Measurements from ENCODE around the gene ZC3H12A. TPM values are rescaled to one million over a fixed set of nuclear protein-coding genes. Genes with fewer than 3 reads are reported as not detected.

The ZC3H12A gene
- total and polyA plus RNA-seq, 2 of the 4 experiments (the other 2 are of a cell fraction), result 3.8 to 14.2 TPM

- Histone ChIP-seq H4K91ac (ENCODE audit: insufficient read depth, low read depth, low read length) (no peak overlapping the region), H3K4ac (ENCODE audit: low read depth, low read length) (no peak overlapping the region), H3K4me2 (ENCODE audit: low read depth, low read length) (no peak overlapping the region), H3K27me3 (ENCODE audit: control insufficient read depth, insufficient read depth, low read length) (no peaks in the 10 kb centered on the region), H3K27ac (ENCODE audit: insufficient read depth, low read length) (no peak overlapping the region), H4K8ac (ENCODE audit: low read depth in 2 of 2, low read length in 2 of 2) (no peak overlapping the region), H2BK120ac (ENCODE audit: low read depth, low read length) (no peak overlapping the region), H4K5ac (ENCODE audit: low read depth, low read length) (no peak overlapping the region), H2BK15ac (ENCODE audit: low read depth, low read length) (no peak overlapping the region), H2BK20ac (ENCODE audit: low read depth, low read length) (no peak overlapping the region), H3K56ac (ENCODE audit: extremely low read depth, insufficient read depth, low read length) (no peak overlapping the region), H3K9ac (ENCODE audit: low read depth, low read length) (no peak overlapping the region), H3K9me1 (ENCODE audit: insufficient read depth, low read length) (no peaks in the 10 kb centered on the region), H3K36me3 (ENCODE audit: control insufficient read depth, insufficient read depth, low read length) (no peaks in the 10 kb centered on the region), H2AK9ac (replicated peaks; ENCODE audit: low read depth, low read length, poor library complexity) (no peak overlapping the region), H2AFZ (replicated peaks; ENCODE audit: low read length, poor library complexity) (no peak overlapping the region), H3K14ac (replicated peaks; ENCODE audit: low read depth, low read length) (no peak overlapping the region), H2AK5ac (ENCODE audit: low read depth, low read length) (no peak overlapping the region), H3K79me1 (ENCODE audit: low read depth in 1 of 2, low read length in 2 of 2) (no peaks in the 10 kb centered on the region), H3K4me1 (ENCODE audit: control insufficient read depth, insufficient read depth, low read length) (peaks cover 2% of the 10 kb centered on the region; the same call in 1 of the 2 replicates), H4K20me1 (ENCODE audit: insufficient read depth, low read length) (no peaks in the 10 kb centered on the region), H3K4me3 (ENCODE audit: insufficient read depth, low read depth, low read length) (no peak overlapping the region), H3K23ac (ENCODE audit: low read depth, low read length) (no peak overlapping the region), H3K18ac (ENCODE audit: low read depth, low read length) (no peak overlapping the region), H2BK5ac (ENCODE audit: low read depth, low read length, poor library complexity, severe bottlenecking) (no peak overlapping the region), H3K9me3 (ENCODE audit: control insufficient read depth, insufficient read depth, low read length) (no peaks in the 10 kb centered on the region)
- TF ChIP-seq CTCF (conservative IDR thresholded peaks at IDR 0.05; ENCODE audit: low read depth, low read length) (no peak), ELK1 (IDR thresholded peaks at IDR 0.05; ENCODE audit: borderline replicate concordance, low read depth, low read length) (no peak), BHLHE40 (IDR thresholded peaks at IDR 0.05; ENCODE audit: low read depth, low read length) (no peak), SMC3 (IDR thresholded peaks at IDR 0.05; ENCODE audit: low read depth, low read length) (no peak), POLR2A (IDR thresholded peaks at IDR 0.05; ENCODE audit: low read depth, low read length) (no peak), CHD1 (IDR thresholded peaks at IDR 0.05; ENCODE audit: low read depth, low read length) (no peak), FOS (IDR thresholded peaks at IDR 0.05; ENCODE audit: low read depth, low read length) (no peak), RCOR1 (IDR thresholded peaks at IDR 0.05; ENCODE audit: insufficient replicate concordance, low read length) (no peak), USF2 (IDR thresholded peaks at IDR 0.05; ENCODE audit: low read depth, low read length) (no peak), RFX5 (IDR thresholded peaks at IDR 0.05; ENCODE audit: low read depth, low read length) (no peak), MXI1 (IDR thresholded peaks at IDR 0.05; ENCODE audit: borderline replicate concordance, low read depth, low read length) (no peak), CEBPB (IDR thresholded peaks at IDR 0.05; ENCODE audit: low read depth, low read length) (no peak), MAZ (IDR thresholded peaks at IDR 0.05; ENCODE audit: borderline replicate concordance, low read depth, low read length) (no peak), NFE2L2 (IDR thresholded peaks at IDR 0.05; ENCODE audit: low read depth, low read length) (no peak), RAD21 (IDR thresholded peaks at IDR 0.05; ENCODE audit: low read length) (no peak)
- intact Hi-C loops (cut with micrococcal nuclease) (no loop called here), dilution Hi-C loops (cut with HindIII; ENCODE audit: low sequenced_read_pairs, unreplicated experiment) (no loop called here), in situ Hi-C loops (cut with MboI; ENCODE audit: low sequenced_read_pairs) (no loop called here)
- ChIA-PET CTCF (no interaction called here), POLR2A (ENCODE audit: unreplicated experiment) (no interaction called here)
- no TSS peak for BruUV-seq (replicated peaks)
- DNase-seq, result no peak
- no peak for ATAC-seq (ENCODE audit: low read depth)
These were observed 45.2 kb downstream of the ZC3H12A start for GRCh38 chr1:37519613-37520012.

All from IMR-90 (cell line).